Transverse colon (tissue), 4 donors: Measurements from ENCODE around the gene U2AF2. TPM values are rescaled to one million over a fixed set of nuclear protein-coding genes. Genes with fewer than 3 reads are reported as not detected.

Source experiments
- DNase-seq: peaks from one replicate; pipeline ENCODE4 v3.0.0-alpha.2; 2019
- H3K27ac ChIP-seq, 4 donors: fragments of 200-600 bp; sonication (generic); 2 replicates each; pipeline ENCODE4 v1.5.1; 2016 to 2018; ENCODE audit warnings: inconsistent platforms in 4 of 4
- H3K27me3 ChIP-seq: fragments of 200-600 bp; sonication (generic); 2 replicates; pipeline ENCODE4 v1.5.1; 2017; ENCODE audit warnings: inconsistent platforms
- H3K36me3 ChIP-seq, 4 donors: fragments of 200-600 bp; sonication (generic); 2 replicates each; pipeline ENCODE4 v1.5.1; 2017 to 2019; ENCODE audit warnings: inconsistent platforms in 4 of 4
- H3K4me1 ChIP-seq, 4 donors: fragments of 200-600 bp; sonication (generic); 2 replicates each; pipeline ENCODE4 v1.5.1; 2017 to 2020; ENCODE audit warnings: inconsistent platforms in 4 of 4
- H3K4me3 ChIP-seq, 4 donors: fragments of 200-600 bp; sonication (generic); 1 replicate in 1 of 4; 2 replicates in 3 of 4; pipeline versions ENCODE4 v1.5.1 to v1.6.1; 2017 to 2019; ENCODE audit warnings: inconsistent platforms in 4 of 4
- H3K9me3 ChIP-seq, 2 donors: fragments of 200-600 bp; sonication (generic); 2 replicates each; pipeline ENCODE4 v1.5.1; 2017 to 2019; ENCODE audit warnings: inconsistent platforms in 2 of 2
- EP300 ChIP-seq: sonication (generic); formaldehyde crosslinking; IDR thresholded peaks from one replicate; pipeline ENCODE4 v1.6.1; 2017; ENCODE audit warnings: antibody characterized with exemption, low read depth
- POLR2A ChIP-seq: fragments of 450-650 bp; IDR thresholded peaks from one replicate; pipeline ENCODE4 v1.6.1; 2016; ENCODE audit warnings: antibody characterized with exemption, mild to moderate bottlenecking, moderate library complexity
- POLR2AphosphoS5 ChIP-seq, 3 donors: sonication (generic); formaldehyde crosslinking; IDR thresholded peaks; one replicate each; pipeline ENCODE4 v1.6.1; 2016; ENCODE audit warnings: antibody characterized with exemption in 3 of 3
- WGBS, 2 donors: methylation state at CpG; one replicate each; pipeline ENCODE4 v1.1.5; 2018; ENCODE audit warnings: low coverage in 1 of 2; 5-methylcytosine and 5-hydroxymethylcytosine counted together
- in situ Hi-C, 4 donors: fragments of 200-750 bp; cut with MboI; loops; one replicate each; pipeline versions ENCODE4 v1.15.0 to v1.15.1; 2017; ENCODE audit warnings: low sequenced_read_pairs in 3 of 4, low pct_ligation_motif_present in 1 of 4, low pct_unique_long_range_greater_than_20kb in 1 of 4
- intact Hi-C: fragments of 100-400 bp; cut with DNase I; formaldehyde crosslinking; loops from one replicate; pipeline ENCODE4 v1.15.1; 2023; ENCODE audit warnings: low total_unique reads
- total RNA-seq, 4 donors: library from RNA; depleted of rRNA; stranded (reverse); fragments of >200 nt; gene quantifications; one replicate each; pipeline ENCODE4 v1.1.0, GENCODE V29; 2016
- TF ChIP-seq, protein P1 (sequence below), 5 experiments: fragments of 200-600 bp in 3 of 5; fragments of 450-650 bp in 2 of 5; sonication (generic) in 3 of 5; IDR thresholded peaks; 1 replicate in 2 of 5; 2 replicates in 3 of 5; pipeline ENCODE4 v1.5.1; 2016 to 2017; ENCODE audit warnings: antibody characterized with exemption in 5 of 5, inconsistent platforms in 3 of 5, mild to moderate bottlenecking in 2 of 5, moderate library complexity in 1 of 5

Gene U2AF2
- total RNA-seq, 4 donors from 2014 or later: 112 to 185 (median 130) TPM

DNA sequence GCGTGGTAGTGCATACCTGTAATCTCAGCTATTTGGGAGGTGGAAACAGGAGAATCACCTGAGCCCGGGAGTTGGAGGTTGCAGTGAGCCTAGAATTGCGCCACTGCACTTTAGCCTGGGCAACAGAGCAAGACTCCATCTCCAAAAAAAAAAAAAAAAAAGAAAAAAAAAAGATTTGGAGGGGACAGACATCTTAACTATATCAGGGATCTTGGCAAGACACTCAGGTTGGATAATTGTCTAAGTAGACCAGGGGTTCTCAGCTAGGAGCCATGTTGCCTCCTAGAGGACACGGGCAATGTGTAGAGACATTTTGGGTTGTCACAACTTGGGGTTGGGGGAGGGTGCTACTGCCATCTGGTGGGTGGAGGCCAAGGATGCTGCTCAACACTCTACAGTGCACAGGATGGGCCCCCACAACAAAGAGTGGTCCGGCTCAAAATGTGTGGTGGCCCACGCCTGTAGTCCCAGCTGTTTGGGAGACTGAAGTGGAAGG, 15.9 kb upstream of the U2AF2 start:
- no peak for DNase-seq

DNA sequence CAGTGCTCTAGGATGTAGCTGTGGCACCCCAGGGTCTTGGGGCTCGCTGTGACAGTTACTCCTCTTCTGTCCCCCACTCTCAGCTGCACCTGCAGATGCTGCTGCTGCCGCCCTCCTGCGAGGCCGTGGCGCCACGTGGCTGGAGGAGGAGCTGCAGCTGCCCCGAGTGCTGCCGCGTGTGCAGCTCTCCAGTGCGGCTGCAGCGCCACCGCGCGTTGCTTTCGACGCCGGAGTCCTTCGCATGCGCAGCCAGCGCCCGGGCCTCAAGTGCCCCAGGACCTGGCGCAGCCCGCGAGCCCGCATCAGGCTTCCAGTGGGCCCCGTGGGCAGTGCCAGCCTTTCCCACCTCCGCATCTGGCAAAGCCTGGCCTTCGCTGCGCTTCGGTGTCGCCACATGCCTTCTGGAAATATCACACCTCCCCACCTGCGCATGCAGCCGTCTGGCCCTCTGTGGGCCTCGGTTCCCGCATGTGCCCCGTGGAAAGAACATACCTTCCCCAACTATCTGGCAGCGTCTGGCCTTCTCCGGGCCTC, 14.7 kb upstream of the U2AF2 start:
- H3K36me3 ChIP-seq: no peaks in the 10 kb centered on the region
- TF ChIP-seq EP300: no peak
- peak in 2 of 3 donors; percentile 19 to 26 for TF ChIP-seq POLR2AphosphoS5 (IDR thresholded peaks at IDR 0.05)
- TF ChIP-seq, protein P1, sequence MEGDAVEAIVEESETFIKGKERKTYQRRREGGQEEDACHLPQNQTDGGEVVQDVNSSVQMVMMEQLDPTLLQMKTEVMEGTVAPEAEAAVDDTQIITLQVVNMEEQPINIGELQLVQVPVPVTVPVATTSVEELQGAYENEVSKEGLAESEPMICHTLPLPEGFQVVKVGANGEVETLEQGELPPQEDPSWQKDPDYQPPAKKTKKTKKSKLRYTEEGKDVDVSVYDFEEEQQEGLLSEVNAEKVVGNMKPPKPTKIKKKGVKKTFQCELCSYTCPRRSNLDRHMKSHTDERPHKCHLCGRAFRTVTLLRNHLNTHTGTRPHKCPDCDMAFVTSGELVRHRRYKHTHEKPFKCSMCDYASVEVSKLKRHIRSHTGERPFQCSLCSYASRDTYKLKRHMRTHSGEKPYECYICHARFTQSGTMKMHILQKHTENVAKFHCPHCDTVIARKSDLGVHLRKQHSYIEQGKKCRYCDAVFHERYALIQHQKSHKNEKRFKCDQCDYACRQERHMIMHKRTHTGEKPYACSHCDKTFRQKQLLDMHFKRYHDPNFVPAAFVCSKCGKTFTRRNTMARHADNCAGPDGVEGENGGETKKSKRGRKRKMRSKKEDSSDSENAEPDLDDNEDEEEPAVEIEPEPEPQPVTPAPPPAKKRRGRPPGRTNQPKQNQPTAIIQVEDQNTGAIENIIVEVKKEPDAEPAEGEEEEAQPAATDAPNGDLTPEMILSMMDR (IDR thresholded peaks at IDR 0.05): peak; percentile 25 to 41 (median 30)
- H3K27ac ChIP-seq: peak overlapping the region; percentile 93 to 98 (median 95)
- 40 to 48% methylated on average over 2 to 38 of the region's 38 CpGs for WGBS, 2 donors
- H3K27me3 ChIP-seq: no peaks in the 10 kb centered on the region
- in situ Hi-C loops (no loop called here), intact Hi-C loops (no loop called here)
- peak; percentile 73 for DNase-seq
- H3K9me3 ChIP-seq: no peaks in the 10 kb centered on the region
- H3K4me3 ChIP-seq: peak overlapping the region in 3 of 4 donors; percentile 89 to 99 (median 92)
- H3K4me1 ChIP-seq: peaks cover 25 to 72% (median 53%) of the 10 kb centered on the region in 4 donors

More for the DNA sequence above, 15.9 kb upstream of the U2AF2 start:
- no peak for TF ChIP-seq POLR2AphosphoS5 (IDR thresholded peaks at IDR 0.05)
- no peak for TF ChIP-seq EP300
- TF ChIP-seq, protein P1 (IDR thresholded peaks at IDR 0.05): peak in 4 of 5 experiments; percentile 20 to 36 (median 32)
- no peak for TF ChIP-seq POLR2A
- in situ Hi-C loops: no loop called here
- Histone ChIP-seq H3K4me3 (no peak overlapping the region), H3K9me3 (no peaks in the 10 kb centered on the region), H3K27ac (peak overlapping the region in 1 of 4 donors; percentile 98), H3K4me1 (peaks cover 22 to 67% (median 48%) of the 10 kb centered on the region in 4 donors), H3K36me3 (no peaks in the 10 kb centered on the region), H3K27me3 (no peaks in the 10 kb centered on the region)
- WGBS, 2 donors: 79 to 100% methylated on average over 2 to 6 of the region's 6 CpGs
- intact Hi-C loops: no loop called here

DNA sequence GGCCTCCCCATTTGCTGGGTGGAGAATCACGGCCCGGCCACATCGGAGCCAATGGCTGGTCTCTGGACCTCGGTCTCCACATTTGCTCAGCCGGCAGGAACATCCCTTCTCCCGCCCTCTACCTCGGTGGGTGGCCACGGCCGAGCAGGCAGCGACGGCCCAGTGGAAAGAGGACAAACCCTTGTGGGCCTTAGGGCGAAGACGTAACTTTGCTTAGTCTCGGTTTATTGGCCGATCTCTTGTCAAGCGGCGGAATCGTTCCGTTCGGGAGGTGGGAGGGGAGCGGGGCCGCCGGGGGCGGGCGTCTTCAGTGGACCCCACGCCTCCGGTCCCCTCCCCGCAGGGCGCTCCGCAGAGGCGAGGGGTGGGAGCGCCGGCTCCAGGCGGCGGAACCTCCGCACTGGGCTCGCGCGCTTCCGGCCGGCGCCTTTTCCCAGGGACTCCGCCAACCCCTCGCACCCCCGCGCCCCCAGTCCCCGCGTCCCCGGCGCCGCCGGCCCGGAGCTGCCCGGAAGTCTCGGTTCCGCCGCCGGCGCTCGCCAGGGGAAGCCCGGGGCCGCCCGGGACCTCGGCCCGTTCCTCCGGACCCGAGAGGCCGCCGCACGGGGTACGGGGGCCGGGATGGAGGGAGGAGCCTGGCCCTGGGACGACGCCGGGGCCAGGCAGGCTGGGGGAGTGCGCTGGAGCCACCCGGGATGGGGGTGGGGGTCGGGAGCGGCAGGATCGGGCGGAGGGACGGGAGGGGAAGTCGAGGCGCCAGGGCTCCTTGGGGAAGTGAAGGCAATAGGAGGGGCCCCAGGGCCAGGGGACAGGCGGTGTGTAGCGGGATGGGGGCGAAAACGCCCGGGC, 14.0 kb upstream of the U2AF2 start, which contains the start of gene ZNF580:
TSS of gene ZNF580 (plus strand) at position 426 of the 849 bp plus-strand sequence. CDS start 1,507 bp downstream, outside the sequence.
- Histone ChIP-seq H3K4me3 (peak within 1 kb of the TSS; percentile 89 to 99 (median 92)), H3K27me3 (no peaks in the 10 kb centered on the region), H3K36me3 (no peaks in the 10 kb centered on the region), H3K9me3 (no peaks in the 10 kb centered on the region), H3K27ac (peak within 1 kb of the TSS; percentile 93 to 98 (median 95)), H3K4me1 (peaks cover 24 to 68% (median 47%) of the 10 kb centered on the region in 4 donors)
- WGBS, 2 donors: 0 to 1% methylated on average over 1 to 38 of the region's 89 CpGs
- peak; percentile 68 for DNase-seq
- in situ Hi-C loops (no loop called here), intact Hi-C loops (no loop called here)
- TF ChIP-seq, protein P1 (IDR thresholded peaks at IDR 0.05): no peak
- no peak for TF ChIP-seq EP300
- peak in 1 of 3 donors; percentile 41 for TF ChIP-seq POLR2AphosphoS5 (IDR thresholded peaks at IDR 0.05)
- peak; percentile 23 for TF ChIP-seq POLR2A
